H1 (cell line): ENCODE results near the gene PTPRE. TPM values are rescaled to one million over a fixed set of nuclear protein-coding genes. Genes with fewer than 3 reads are reported as not detected.

Experiments
- CTCF ChIA-PET: fragments of 300-600 bp; sonication (Branson Sonifier 250); formaldehyde crosslinking; loops from one replicate; lab custom pipeline; 2021; ENCODE audit not compliant: partially characterized antibody; lab: Charles Lee
- POLR2A ChIA-PET: fragments of 300-600 bp; sonication (Branson Sonifier 250); formaldehyde crosslinking; loops from one replicate; lab custom pipeline; 2021; ENCODE audit warnings: inconsistent platforms; ENCODE audit not compliant: partially characterized antibody; lab: Charles Lee
- DNase-seq, 2 experiments: peaks; one replicate each; pipeline versions ENCODE4 v3.0.0 to v3.0.0-alpha.2; 2010 to 2022; ENCODE audit warnings: low spot score in 2 of 2, low read depth in 1 of 2, mixed read lengths in 1 of 2
- FAIRE-seq: peaks from 2 replicates; lab custom pipeline; 2011; peaks lifted over from hg19 to GRCh38; lab: Jason Lieb, UNC
- H2AFZ ChIP-seq: 2 replicates; pipeline ENCODE4 v1.8.1; 2012; ENCODE audit warnings: low read length, inconsistent platforms
- H2AK5ac ChIP-seq: 2 replicates; pipeline ENCODE4 v1.6.1; 2013; ENCODE audit warnings: low read depth, low read length
- H2BK120ac ChIP-seq: replicated peaks from 2 replicates; pipeline ENCODE3; 2013; ENCODE audit warnings: low read depth, low read length, inconsistent platforms
- H2BK12ac ChIP-seq: 2 replicates; pipeline ENCODE4 v1.6.1; 2013; ENCODE audit warnings: low read depth, low read length
- H2BK15ac ChIP-seq: 2 replicates; pipeline ENCODE4 v1.6.1; 2013; ENCODE audit warnings: low read length
- H2BK20ac ChIP-seq: 2 replicates; pipeline ENCODE4 v1.6.1; 2013; ENCODE audit warnings: low read length
- H2BK5ac ChIP-seq: 2 replicates; pipeline ENCODE4 v1.6.1; 2013; ENCODE audit warnings: low read depth, low read length
- H3K14ac ChIP-seq: 2 replicates; pipeline ENCODE4 v1.6.1; 2013; ENCODE audit warnings: inconsistent platforms; ENCODE audit not compliant: insufficient read length
- H3K18ac ChIP-seq: 2 replicates; pipeline ENCODE4 v1.6.1; 2013; ENCODE audit warnings: low read length; ENCODE audit errors: extremely low read depth
- H3K23ac ChIP-seq: 2 replicates; pipeline ENCODE4 v1.6.1; 2013; ENCODE audit warnings: inconsistent platforms; ENCODE audit not compliant: insufficient read length
- H3K23me2 ChIP-seq: 2 replicates; pipeline ENCODE4 v1.6.1; 2013; ENCODE audit warnings: low read depth, low read length
- H3K27ac ChIP-seq: 2 replicates; pipeline ENCODE4 v1.6.1; 2011; ENCODE audit warnings: low read depth, low read length, inconsistent platforms
- H3K27me3 ChIP-seq, 4 experiments: replicated peaks in 1 of 4; 1 replicate in 1 of 4; 2 replicates in 3 of 4; pipeline versions ENCODE4 v1.6.1 to v1.8.1; 2011 to 2013; ENCODE audit warnings: low read length in 3 of 4, mild to moderate bottlenecking in 3 of 4, inconsistent platforms in 2 of 4, mixed read lengths in 2 of 4, moderate library complexity in 1 of 4; ENCODE audit not compliant: control insufficient read depth in 3 of 4, insufficient read depth in 3 of 4; ENCODE audit errors: extremely low read depth in 1 of 4
- H3K36me3 ChIP-seq, 4 experiments: 2 replicates each; pipeline versions ENCODE4 v1.6.1 to v1.8.1; 2011 to 2013; ENCODE audit warnings: mild to moderate bottlenecking in 4 of 4, low read length in 3 of 4, moderate library complexity in 2 of 4, control low read depth in 1 of 4, inconsistent platforms in 1 of 4; ENCODE audit not compliant: insufficient read depth in 4 of 4, control insufficient read depth in 2 of 4
- H3K4ac ChIP-seq: replicated peaks from 2 replicates; pipeline ENCODE3; 2013; ENCODE audit warnings: low read length, low read depth, mixed read lengths, inconsistent platforms; ENCODE audit not compliant: insufficient read length
- H3K4me1 ChIP-seq, 4 experiments: replicated peaks in 1 of 4; 1 replicate in 1 of 4; 2 replicates in 3 of 4; pipeline versions ENCODE4 v1.6.1 to v1.8.1; 2011 to 2013; ENCODE audit warnings: low read length in 3 of 4, inconsistent platforms in 2 of 4, mixed read lengths in 1 of 4; ENCODE audit not compliant: insufficient read depth in 4 of 4, control insufficient read depth in 3 of 4
- H3K4me2 ChIP-seq, 2 experiments: 2 replicates each; pipeline versions ENCODE4 v1.6.1 to v1.8.1; 2011 to 2013; ENCODE audit warnings: low read depth in 2 of 2, low read length in 2 of 2, control low read depth in 1 of 2, inconsistent platforms in 1 of 2, mild to moderate bottlenecking in 1 of 2; ENCODE audit not compliant: insufficient read depth in 1 of 2
- H3K4me3 ChIP-seq, 4 experiments: fragments of 200-600, 300-600 bp in 1 of 4; sonication (generic), shearing (Covaris generic), sonication (Bioruptor Twin) in 1 of 4; 2 replicates each; pipeline versions ENCODE4 v1.5.1 to v1.8.1; 2011 to 2016; ENCODE audit warnings: low read length in 4 of 4, low read depth in 3 of 4, control low read depth in 2 of 4, inconsistent platforms in 2 of 4, mild to moderate bottlenecking in 2 of 4, mixed read lengths in 1 of 4, moderate library complexity in 1 of 4; ENCODE audit not compliant: insufficient read depth in 2 of 4; ENCODE audit errors: extremely low read depth in 1 of 4
- H3K56ac ChIP-seq: replicated peaks from 2 replicates; pipeline ENCODE3; 2013; ENCODE audit warnings: low read depth, mild to moderate bottlenecking, mixed read lengths, low read length, inconsistent platforms; ENCODE audit not compliant: insufficient read length
- H3K79me1 ChIP-seq: 2 replicates; pipeline ENCODE4 v1.6.1; 2013; ENCODE audit warnings: low read depth, low read length, control low read depth
- H3K79me2 ChIP-seq, 2 experiments: 2 replicates each; pipeline versions ENCODE4 v1.6.1 to v1.8.1; 2012 to 2013; ENCODE audit warnings: low read length in 2 of 2, mild to moderate bottlenecking in 2 of 2, inconsistent platforms in 1 of 2; ENCODE audit not compliant: insufficient read depth in 2 of 2, control insufficient read depth in 1 of 2
- H3K9ac ChIP-seq, 4 experiments: replicated peaks in 1 of 4; 1 replicate in 1 of 4; 2 replicates in 3 of 4; pipeline versions ENCODE4 v1.6.1 to v1.8.1; 2011 to 2013; ENCODE audit warnings: low read depth in 3 of 4, low read length in 3 of 4, control low read depth in 2 of 4, mild to moderate bottlenecking in 2 of 4, moderate library complexity in 2 of 4, inconsistent platforms in 1 of 4; ENCODE audit errors: extremely low read depth in 1 of 4
- H3K9me3 ChIP-seq, 2 experiments: 2 replicates each; pipeline versions ENCODE4 v1.6.1 to v1.8.1; 2012 to 2013; ENCODE audit warnings: mild to moderate bottlenecking in 2 of 2, moderate library complexity in 2 of 2, control low read depth in 1 of 2, inconsistent platforms in 1 of 2, low read depth in 1 of 2, low read length in 1 of 2, mixed read lengths in 1 of 2; ENCODE audit not compliant: insufficient read depth in 2 of 2
- H4K20me1 ChIP-seq, 2 experiments: replicated peaks in 1 of 2; 2 replicates each; pipeline versions ENCODE3 to v1.8.1; 2011 to 2013; ENCODE audit warnings: inconsistent platforms in 2 of 2, low read length in 2 of 2, mild to moderate bottlenecking in 1 of 2; ENCODE audit not compliant: insufficient read depth in 2 of 2, control insufficient read depth in 1 of 2
- H4K5ac ChIP-seq: 2 replicates; pipeline ENCODE4 v1.6.1; 2013; ENCODE audit warnings: low read length, low read depth, mixed read lengths, inconsistent platforms; ENCODE audit not compliant: insufficient read length
- H4K8ac ChIP-seq: 2 replicates; pipeline ENCODE4 v1.8.0; 2013; ENCODE audit warnings: mild to moderate bottlenecking, moderate library complexity, low read length, inconsistent platforms; ENCODE audit not compliant: insufficient read depth; ENCODE audit errors: extremely low read depth
- H4K91ac ChIP-seq: replicated peaks from 2 replicates; pipeline ENCODE3; 2013; ENCODE audit warnings: low read length, mixed read lengths, inconsistent platforms; ENCODE audit not compliant: insufficient read length
- ASH2L ChIP-seq: fragments of 200-600, 300-600 bp; sonication (generic); IDR thresholded peaks from one replicate; pipeline ENCODE4 v1.7.1; 2017; ENCODE audit warnings: low read length
- E2F6 ChIP-seq: IDR thresholded peaks from 2 replicates; pipeline ENCODE4 v1.6.1; 2012; ENCODE audit warnings: inconsistent platforms
- JUND ChIP-seq: IDR thresholded peaks from 2 replicates; pipeline ENCODE4 v1.6.1; 2011; ENCODE audit warnings: mild to moderate bottlenecking, improper control_type of control experiment, low read length
- KDM4A ChIP-seq: IDR thresholded peaks from one replicate; pipeline ENCODE4 v1.7.1; 2012; ENCODE audit warnings: low read depth, mild to moderate bottlenecking, moderate library complexity, low read length, inconsistent platforms; ENCODE audit not compliant: severe bottlenecking
- PHF8 ChIP-seq: fragments of 200-600 bp; sonication (generic); conservative IDR thresholded peaks from 2 replicates; pipeline ENCODE4 v1.7.1; 2012; ENCODE audit warnings: low read depth, mild to moderate bottlenecking, inconsistent platforms, low read length, moderate library complexity
- TBP ChIP-seq: IDR thresholded peaks from 2 replicates; pipeline ENCODE4 v1.6.1; 2011; ENCODE audit warnings: low read depth, low read length, improper control_type of control experiment
- USF2 ChIP-seq: IDR thresholded peaks from 2 replicates; pipeline ENCODE4 v1.6.1; 2011; ENCODE audit warnings: low read length, improper control_type of control experiment
- WGBS, 2 experiments: shearing (Covaris generic) in 1 of 2; methylation state at CpG; one replicate each; pipeline versions ENCODE4 v1.1.6 to v1.1.7; 2013 to 2015; ENCODE audit warnings: low lambda C conversion rate in 2 of 2, mixed read lengths in 2 of 2, inconsistent platforms in 1 of 2, low coverage in 1 of 2, missing lambda C conversion rate in 1 of 2; ENCODE audit not compliant: insufficient replicate concordance in 2 of 2, insufficient coverage in 1 of 2, insufficient read length in 1 of 2; ENCODE audit errors: extremely low coverage in 1 of 2, missing lambda C conversion rate in 1 of 2; 5-methylcytosine and 5-hydroxymethylcytosine counted together
- polyA plus RNA-seq, 7 experiments: library from polyadenylated mRNA; depleted of rRNA in 3 of 7; stranded (reverse) in 5 of 7; unstranded in 2 of 7; fragments of >200 nt in 5 of 7; fragments of 200-250 nt in 2 of 7; gene quantifications; 1 replicate in 5 of 7; 2 replicates in 1 of 7; 4 replicates in 1 of 7; pipeline versions ENCODE4 v1.2.1 to v1.2.3, GENCODE V29; 2011 to 2013; ENCODE audit warnings: missing spikeins in 2 of 7, mixed read lengths in 2 of 7
- total RNA-seq: library from RNA; stranded (reverse); fragmentation: NEBNext Ultra II Directional; extraction: Animal tissue kit (Norgen Biotek cat#: 25700); gene quantifications from 2 replicates; pipeline ENCODE4 v1.2.1, GENCODE V29; 2021

PTPRE gene
- total and polyA plus RNA-seq, 2 of the 8 experiments (the other 6 are each of a cell fraction or from before 2014, with no cell fraction given) = 0.33 to 0.54 TPM

DNA sequence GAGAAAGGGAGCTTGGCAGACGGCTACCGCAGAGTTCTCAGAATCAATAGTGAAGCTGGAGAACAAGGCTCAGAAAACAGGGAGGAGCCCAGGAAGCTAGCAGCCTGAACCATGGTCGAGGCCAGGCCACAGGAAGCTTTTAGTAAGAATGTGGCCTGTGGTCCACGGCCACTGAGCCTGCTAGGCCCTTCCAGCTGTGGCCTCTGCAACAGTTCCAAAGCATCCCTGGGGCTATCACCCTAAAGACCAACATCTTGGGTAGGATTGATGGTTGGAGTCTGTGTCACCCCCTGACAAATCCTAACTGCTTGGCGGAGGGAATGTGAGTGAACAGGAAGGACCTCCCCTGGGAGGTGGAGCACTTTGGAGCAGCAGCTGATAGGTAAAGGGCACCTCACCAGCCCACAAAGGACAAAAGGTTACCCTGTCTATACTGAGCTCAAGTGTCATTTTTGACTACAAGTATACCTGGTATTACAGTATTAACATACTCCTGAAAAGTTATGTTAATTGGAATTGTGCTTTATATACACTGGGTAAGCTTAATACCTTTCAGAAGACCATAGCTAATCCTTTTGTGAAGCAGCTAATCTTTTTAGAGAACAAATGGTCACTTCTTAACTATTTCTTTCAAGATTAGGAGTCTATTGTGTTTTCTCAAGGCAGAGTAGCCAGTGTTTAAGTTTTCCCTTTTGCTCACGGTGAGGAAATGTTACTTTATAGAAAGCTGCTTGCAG, 18.7 kb downstream of the PTPRE start:
- Histone ChIP-seq H3K56ac (no peak overlapping the region), H3K23me2 (no peaks in the 10 kb centered on the region), H2AK5ac (no peak overlapping the region), H3K79me2 (no peaks in the 10 kb centered on the region), H3K27ac (no peak overlapping the region), H2BK15ac (no peak overlapping the region), H2BK120ac (no peak overlapping the region), H3K36me3 (no peaks in the 10 kb centered on the region), H4K20me1 (no peaks in the 10 kb centered on the region), H3K27me3 (no peaks in the 10 kb centered on the region), H4K5ac (no peak overlapping the region), H2BK5ac (no peak overlapping the region), H3K4me2 (no peak overlapping the region), H4K91ac (no peak overlapping the region), H3K9ac (no peak overlapping the region), H4K8ac (no peak overlapping the region), H2AFZ (no peak overlapping the region; the same call in 1 of the 2 replicates), H2BK20ac (no peak overlapping the region), H3K79me1 (no peaks in the 10 kb centered on the region), H2BK12ac (no peak overlapping the region), H3K23ac (no peak overlapping the region), H3K18ac (no peak overlapping the region), H3K4ac (no peak overlapping the region), H3K14ac (no peak overlapping the region), H3K9me3 (no peaks in the 10 kb centered on the region), H3K4me1 (no peaks in the 10 kb centered on the region), H3K4me3 (no peak overlapping the region)
- ChIA-PET POLR2A (no interaction called here), CTCF (interaction anchor here (0.5 to 1.9 kb wide), 9 partner anchors 9 to 99 kb away, joined by 3 to 14 read pairs (median 4); no protein-coding TSS in a partner anchor)
- DNase-seq = no peak
- FAIRE-seq = no peak
- WGBS, 2 experiments = 92% methylated on average over 6 of the region's 6 CpGs; no CpG with 5 or more reads in 1 of the 2 experiments
- TF ChIP-seq PHF8 = no peak
- no peak for TF ChIP-seq E2F6
- TF ChIP-seq JUND = no peak
- no peak for TF ChIP-seq KDM4A
- no peak for TF ChIP-seq TBP
- TF ChIP-seq USF2 = no peak
- no peak for TF ChIP-seq ASH2L
